ACC112 (cell line): ENCODE measurements around the gene JMJD7.

Source experiments
- H2AFZ ChIP-seq: fragments of 200-600 bp; sonication (generic); one replicate; pipeline ENCODE4 v1.6.0; 2017; ENCODE audit warnings: antibody characterized with exemption, low read length; ENCODE audit not compliant: unreplicated experiment
- H3K27ac ChIP-seq: fragments of 200-600 bp; sonication (generic); 2 replicates; pipeline ENCODE4 v1.5.1; 2014; ENCODE audit warnings: low read depth, mild to moderate bottlenecking, antibody characterized with exemption, low read length, moderate library complexity
- H3K27me3 ChIP-seq: fragments of 200-600 bp; sonication (generic); 2 replicates; pipeline ENCODE4 v1.6.1; 2014; ENCODE audit warnings: mild to moderate bottlenecking, antibody characterized with exemption, low read length, moderate library complexity, mixed read lengths; ENCODE audit not compliant: insufficient read depth
- H3K36me3 ChIP-seq: fragments of 200-600 bp; sonication (generic); 2 replicates; pipeline ENCODE4 v1.6.1; 2016; ENCODE audit warnings: mild to moderate bottlenecking, antibody characterized with exemption, low read length, moderate library complexity, mixed read lengths; ENCODE audit not compliant: insufficient read depth
- H3K4me1 ChIP-seq: fragments of 200-600 bp; sonication (generic); one replicate; pipeline ENCODE4 v1.6.1; 2016; ENCODE audit warnings: low read length, mixed read lengths; ENCODE audit not compliant: insufficient read depth, unreplicated experiment, control insufficient read depth
- H3K4me3 ChIP-seq: fragments of 200-600 bp; sonication (generic); 2 replicates; pipeline ENCODE4 v1.5.1; 2014; ENCODE audit warnings: mild to moderate bottlenecking, low read depth, low read length
- H3K79me2 ChIP-seq: fragments of 200-600 bp; sonication (generic); one replicate; pipeline ENCODE4 v1.6.0; 2016; ENCODE audit warnings: low read length; ENCODE audit not compliant: control insufficient read depth, unreplicated experiment, insufficient read depth

The JMJD7 gene

GRCh38 chr15:41876689-41877088 is 48.8 kb downstream of the JMJD7 start:
- no peak overlapping the region for H3K4me3 ChIP-seq
- H2AFZ ChIP-seq, result no peak overlapping the region
- H3K36me3 ChIP-seq, result no peaks in the 10 kb centered on the region
- no peak overlapping the region for H3K27ac ChIP-seq
- no peaks in the 10 kb centered on the region for H3K4me1 ChIP-seq
- H3K27me3 ChIP-seq, result no peaks in the 10 kb centered on the region
- no peaks in the 10 kb centered on the region for H3K79me2 ChIP-seq

- Histone ChIP-seq H2AFZ (no peak overlapping the region), H3K4me3 (no peak overlapping the region), H3K4me1 (no peaks in the 10 kb centered on the region), H3K27ac (no peak overlapping the region), H3K36me3 (no peaks in the 10 kb centered on the region), H3K79me2 (no peaks in the 10 kb centered on the region), H3K27me3 (no peaks in the 10 kb centered on the region)
Observed at GRCh38 chr15:41877631-41878354, 49.9 kb downstream of the JMJD7 start.

- Histone ChIP-seq H3K79me2 (no peaks in the 10 kb centered on the region), H3K36me3 (no peaks in the 10 kb centered on the region), H3K27ac (no peak overlapping the region), H3K4me1 (no peaks in the 10 kb centered on the region), H3K27me3 (no peaks in the 10 kb centered on the region), H2AFZ (no peak overlapping the region), H3K4me3 (no peak overlapping the region)
Observed at GRCh38 chr15:41878355-41878699, 50.4 kb downstream of the JMJD7 start.

GRCh38 chr15:41879321-41879845 is 51.5 kb downstream of the JMJD7 start:
- no peaks in the 10 kb centered on the region for H3K79me2 ChIP-seq
- no peaks in the 10 kb centered on the region for H3K4me1 ChIP-seq
- H3K36me3 ChIP-seq, result no peaks in the 10 kb centered on the region
- no peak overlapping the region for H3K27ac ChIP-seq
- H2AFZ ChIP-seq, result no peak overlapping the region
- no peak overlapping the region for H3K4me3 ChIP-seq
- H3K27me3 ChIP-seq, result no peaks in the 10 kb centered on the region

- Histone ChIP-seq H3K27me3 (no peaks in the 10 kb centered on the region), H3K4me1 (no peaks in the 10 kb centered on the region), H3K79me2 (no peaks in the 10 kb centered on the region), H2AFZ (no peak overlapping the region), H3K4me3 (no peak overlapping the region), H3K27ac (no peak overlapping the region), H3K36me3 (no peaks in the 10 kb centered on the region)
Observed at GRCh38 chr15:41880156-41880877, 52.4 kb downstream of the JMJD7 start.

GRCh38 chr15:41881086-41881485 is 53.2 kb downstream of the JMJD7 start:
- H3K79me2 ChIP-seq, result no peaks in the 10 kb centered on the region
- no peak overlapping the region for H3K27ac ChIP-seq
- H2AFZ ChIP-seq, result no peak overlapping the region
- no peaks in the 10 kb centered on the region for H3K4me1 ChIP-seq
- no peaks in the 10 kb centered on the region for H3K36me3 ChIP-seq
- H3K4me3 ChIP-seq, result no peak overlapping the region
- H3K27me3 ChIP-seq, result no peaks in the 10 kb centered on the region

- H2AFZ ChIP-seq, result no peak overlapping the region
Observed at GRCh38 chr15:41881550-41881919, 53.6 kb downstream of the JMJD7 start.

GRCh38 chr15:41881920-41882688 is 54.2 kb downstream of the JMJD7 start:
- Histone ChIP-seq H3K27ac (no peak overlapping the region), H3K4me3 (no peak overlapping the region), H3K27me3 (no peaks in the 10 kb centered on the region), H2AFZ (no peak overlapping the region), H3K4me1 (no peaks in the 10 kb centered on the region), H3K79me2 (no peaks in the 10 kb centered on the region), H3K36me3 (no peaks in the 10 kb centered on the region)

More at GRCh38 chr15:41881550-41881919, 53.6 kb downstream of the JMJD7 start:
- H3K4me3 ChIP-seq, result no peak overlapping the region
- H3K4me1 ChIP-seq, result no peaks in the 10 kb centered on the region
- no peak overlapping the region for H3K27ac ChIP-seq
- no peaks in the 10 kb centered on the region for H3K79me2 ChIP-seq
- no peaks in the 10 kb centered on the region for H3K36me3 ChIP-seq
- H3K27me3 ChIP-seq, result no peaks in the 10 kb centered on the region

- H3K27ac ChIP-seq, result no peak overlapping the region
- no peak overlapping the region for H3K4me3 ChIP-seq
- no peaks in the 10 kb centered on the region for H3K27me3 ChIP-seq
- no peak overlapping the region for H2AFZ ChIP-seq
- no peaks in the 10 kb centered on the region for H3K79me2 ChIP-seq
- no peaks in the 10 kb centered on the region for H3K36me3 ChIP-seq
- no peaks in the 10 kb centered on the region for H3K4me1 ChIP-seq
Observed at GRCh38 chr15:41882689-41883483, 55.0 kb downstream of the JMJD7 start.

GRCh38 chr15:41883484-41883825 is 55.6 kb downstream of the JMJD7 start:
- no peak overlapping the region for H3K27ac ChIP-seq
- H3K36me3 ChIP-seq, result no peaks in the 10 kb centered on the region
- H3K27me3 ChIP-seq, result no peaks in the 10 kb centered on the region
- no peak overlapping the region for H2AFZ ChIP-seq
- H3K4me3 ChIP-seq, result no peak overlapping the region
- H3K79me2 ChIP-seq, result no peaks in the 10 kb centered on the region
- H3K4me1 ChIP-seq, result no peaks in the 10 kb centered on the region
